GM19239 (cell line): Measurements from ENCODE around the gene SCAF1.

Source experiments
- DNase-seq: peaks from one replicate; pipeline ENCODE4 v3.0.0; 2011; ENCODE audit warnings: low spot score; ENCODE audit not compliant: insufficient read length
- FAIRE-seq: peaks from 2 replicates; lab custom pipeline; 2011; peaks lifted over from hg19 to GRCh38; lab: Jason Lieb, UNC

The SCAF1 gene

DNA sequence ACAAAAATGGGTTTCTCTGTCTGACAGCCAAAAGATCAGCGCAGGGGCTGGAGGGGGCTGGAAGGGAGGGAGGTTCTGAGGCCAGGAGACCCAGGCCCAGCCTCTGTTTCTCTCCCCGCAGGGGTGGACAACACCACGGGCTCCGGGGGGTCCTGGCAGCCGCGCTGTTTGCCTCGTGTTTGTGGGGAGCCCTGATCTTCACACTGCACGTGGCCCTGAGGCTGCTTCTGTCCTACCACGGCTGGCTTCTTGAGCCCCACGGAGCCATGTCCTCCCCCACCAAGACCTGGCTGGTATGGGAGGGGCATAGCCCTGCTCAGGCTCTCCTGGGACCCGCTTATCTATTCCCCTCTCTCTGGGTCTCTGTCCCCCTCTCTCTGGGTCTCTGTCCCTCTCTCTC, 58.6 kb downstream of the SCAF1 start:
- FAIRE-seq (no peak), DNase-seq (no peak)

DNA sequence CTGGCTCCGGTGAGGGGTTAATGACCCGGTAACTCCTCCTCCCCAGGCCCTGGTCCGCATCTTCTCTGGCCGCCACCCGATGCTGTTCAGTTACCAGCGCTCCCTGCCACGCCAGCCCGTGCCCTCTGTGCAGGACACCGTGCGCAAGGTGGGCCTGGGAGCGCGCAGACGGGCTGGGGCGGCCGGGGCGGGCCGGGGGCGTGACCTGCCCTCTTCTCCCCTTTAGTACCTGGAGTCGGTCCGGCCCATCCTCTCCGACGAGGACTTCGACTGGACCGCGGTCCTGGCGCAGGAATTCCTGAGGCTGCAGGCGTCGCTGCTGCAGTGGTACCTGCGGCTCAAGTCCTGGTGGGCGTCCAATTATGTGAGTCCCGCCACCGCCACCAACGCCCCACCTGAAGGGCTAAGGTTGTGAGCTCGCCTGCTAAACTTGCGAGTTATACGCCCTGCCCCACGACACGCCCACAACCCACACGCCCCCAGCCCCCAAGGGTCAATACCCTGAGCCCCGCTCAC, 59.3 kb downstream of the SCAF1 start:
- FAIRE-seq, result no peak
- DNase-seq, result no peak

DNA sequence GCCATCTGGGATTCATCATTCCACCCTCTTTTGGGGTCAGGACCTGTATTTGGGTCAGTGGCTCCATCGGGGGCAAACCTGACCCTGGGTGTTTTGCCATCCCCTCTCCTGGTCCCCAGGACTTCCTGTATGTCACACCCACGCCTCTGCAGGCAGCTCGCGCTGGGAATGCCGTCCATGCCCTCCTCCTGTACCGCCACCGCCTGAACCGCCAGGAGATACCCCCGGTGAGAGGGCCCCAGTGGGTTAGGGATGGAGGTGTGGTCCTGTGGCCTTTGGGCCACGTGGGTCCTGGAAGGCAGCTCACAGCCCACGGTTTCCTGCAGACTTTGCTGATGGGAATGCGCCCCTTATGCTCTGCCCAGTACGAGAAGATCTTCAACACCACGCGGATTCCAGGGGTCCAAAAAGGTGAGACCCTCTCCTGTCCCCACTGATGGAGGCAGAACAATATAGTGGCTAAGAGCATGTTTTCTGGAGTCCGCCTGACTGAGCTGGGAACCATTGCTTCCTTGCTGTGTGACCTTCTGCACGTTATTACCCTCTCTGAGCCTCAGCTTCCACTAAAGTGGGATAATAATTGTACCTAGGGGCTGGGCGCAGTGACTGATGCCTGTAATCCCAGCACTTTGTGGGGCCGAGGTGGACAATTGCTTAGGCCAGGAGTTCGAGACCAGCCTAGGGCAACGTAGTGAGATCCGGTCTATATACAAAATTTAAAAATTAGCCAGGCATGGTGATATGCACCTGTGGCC, 63.1 kb downstream of the SCAF1 start:
- FAIRE-seq, result no peak

DNA sequence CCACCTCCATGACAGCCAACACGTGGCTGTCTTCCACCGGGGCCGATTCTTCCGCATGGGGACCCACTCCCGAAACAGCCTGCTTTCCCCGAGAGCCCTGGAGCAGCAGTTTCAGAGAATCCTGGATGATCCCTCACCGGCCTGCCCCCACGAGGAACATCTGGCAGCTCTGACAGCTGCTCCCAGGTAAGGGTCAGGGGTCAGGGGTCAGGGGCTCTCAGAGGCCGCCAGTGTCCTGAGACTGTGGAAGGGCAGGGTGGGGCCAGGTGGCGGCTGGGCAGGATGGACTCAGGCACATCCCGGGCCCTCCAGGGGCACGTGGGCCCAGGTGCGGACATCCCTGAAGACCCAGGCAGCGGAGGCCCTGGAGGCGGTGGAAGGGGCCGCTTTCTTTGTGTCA, 63.9 kb downstream of the SCAF1 start:
- DNase-seq (no peak), FAIRE-seq (no peak)

More for the DNA sequence above, 63.1 kb downstream of the SCAF1 start:
- no peak for DNase-seq
